Activated T-cell treated with anti-CD3 and anti-CD28 coated beads, Interleukin-2, amount 50 U/mL, for 24 hours (primary cell): ENCODE results near the gene HM13.
"Not testable (repeated sequence)": the region's sequence is repeated elsewhere in the genome, so short reads cannot be mapped to it uniquely, and the experiment has no call there.

Experiments
- DNase-seq: peaks from one replicate; pipeline ENCODE4 v3.0.0-alpha.2; 2020
- H3K27ac Mint-ChIP-seq: 2 replicates; pipeline ENCODE4 v1.8.0; 2020; ENCODE audit warnings: mild to moderate bottlenecking, mixed read lengths
- H3K27me3 Mint-ChIP-seq: 2 replicates; pipeline ENCODE4 v1.8.0; 2020; ENCODE audit warnings: mixed read lengths
- H3K36me3 Mint-ChIP-seq: 2 replicates; pipeline ENCODE4 v1.8.0; 2020; ENCODE audit warnings: low read depth, mixed read lengths
- H3K4me1 Mint-ChIP-seq: 2 replicates; pipeline ENCODE4 v1.8.0; 2020; ENCODE audit warnings: low read depth, mixed read lengths
- H3K4me3 Mint-ChIP-seq: 2 replicates; pipeline ENCODE4 v1.8.0; 2020; ENCODE audit warnings: mild to moderate bottlenecking, moderate library complexity, mixed read lengths
- H3K9me3 Mint-ChIP-seq: 2 replicates; pipeline ENCODE4 v1.8.0; 2020; ENCODE audit warnings: mixed read lengths

The HM13 gene

DNA sequence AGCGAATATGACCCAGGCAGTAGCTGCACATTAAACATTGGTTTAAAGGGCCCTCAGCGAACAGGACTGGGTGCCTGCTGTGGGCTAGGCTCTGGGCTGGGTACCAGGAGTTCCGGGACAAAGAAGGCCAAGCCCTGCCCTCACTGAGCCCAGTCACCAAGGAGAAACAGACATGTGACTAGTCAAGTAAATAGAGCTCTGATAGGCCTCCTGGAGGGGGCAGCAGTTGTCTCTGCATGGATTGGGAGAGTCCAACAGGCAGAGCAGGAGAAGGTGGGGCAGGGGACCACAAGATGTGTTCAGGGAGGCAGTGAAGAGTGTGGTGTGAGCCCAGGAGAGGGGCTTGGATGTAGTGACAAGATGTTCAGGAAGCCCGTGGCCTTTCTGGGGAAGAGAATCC, 3.1 kb downstream of the HM13 start:
- H3K4me3 Mint-ChIP-seq: no peak overlapping the region
- H3K27ac Mint-ChIP-seq: no peak overlapping the region
- DNase-seq: no peak
- H3K9me3 Mint-ChIP-seq: no peaks in the 10 kb centered on the region
- H3K4me1 Mint-ChIP-seq: peaks cover 36% of the 10 kb centered on the region
- H3K36me3 Mint-ChIP-seq: peaks cover 35% of the 10 kb centered on the region
- no peaks in the 10 kb centered on the region for H3K27me3 Mint-ChIP-seq

GRCh38 chr20:31521267-31521666, 7.0 kb downstream of the HM13 start:
- not testable (repeated sequence) for H3K9me3 Mint-ChIP-seq, H3K4me3 Mint-ChIP-seq, DNase-seq, H3K27me3 Mint-ChIP-seq
- peaks cover 66% of the 10 kb centered on the region for H3K36me3 Mint-ChIP-seq
- peaks cover 52% of the 10 kb centered on the region for H3K4me1 Mint-ChIP-seq
- peak overlapping the region; percentile 64 for H3K27ac Mint-ChIP-seq

GRCh38 chr20:31522731-31523130, 8.5 kb downstream of the HM13 start:
- DNase-seq: no peak
- H3K4me3 Mint-ChIP-seq: no peak overlapping the region
- peak overlapping the region; percentile 72 for H3K27ac Mint-ChIP-seq
- no peaks in the 10 kb centered on the region for H3K9me3 Mint-ChIP-seq
- H3K27me3 Mint-ChIP-seq: no peaks in the 10 kb centered on the region
- peaks cover 57% of the 10 kb centered on the region for H3K4me1 Mint-ChIP-seq
- H3K36me3 Mint-ChIP-seq: peaks cover 81% of the 10 kb centered on the region

DNA sequence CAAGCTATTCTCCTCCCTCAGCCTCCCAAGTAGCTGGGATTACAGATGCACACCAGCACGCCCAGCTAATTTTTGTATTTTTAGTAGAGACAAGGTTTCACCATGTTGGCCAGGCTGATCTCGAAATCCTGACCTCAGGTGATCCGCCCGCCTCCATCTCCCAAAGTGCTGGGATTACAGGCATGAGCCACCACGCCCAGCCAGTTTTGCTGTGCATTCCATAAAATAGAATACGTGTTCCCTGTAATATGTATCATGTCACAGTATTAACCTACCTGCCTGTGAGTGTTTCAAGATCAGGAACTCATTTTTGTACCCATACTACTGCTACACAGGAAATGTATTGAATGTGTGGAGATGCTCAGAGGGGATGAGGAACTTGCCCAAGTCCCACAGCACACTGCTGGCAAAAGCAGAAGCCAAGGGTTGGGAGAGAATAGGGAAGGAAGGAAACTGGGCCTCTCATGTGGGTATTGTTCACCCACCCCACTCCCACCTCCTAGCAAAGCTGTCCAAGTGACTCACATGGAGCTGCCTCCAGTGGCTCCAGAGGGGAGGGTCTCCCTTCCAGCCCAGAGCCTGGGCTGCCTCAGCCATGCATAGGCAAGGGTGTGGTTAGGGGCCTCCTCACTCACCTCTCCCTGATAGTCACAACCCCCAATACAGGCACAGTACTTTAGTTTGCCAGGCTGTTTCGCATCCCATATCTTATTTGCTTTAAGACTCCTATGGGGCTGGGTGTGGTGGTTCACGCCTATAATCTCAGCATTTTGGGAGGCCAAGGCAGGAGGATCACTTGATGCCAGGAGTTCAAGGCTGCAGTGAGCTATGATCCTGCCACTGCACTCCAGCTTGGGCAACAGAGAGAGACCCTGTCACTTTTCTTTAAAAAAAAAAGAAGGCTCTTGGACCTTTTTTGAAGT, 9.4 kb downstream of the HM13 start:
- peak overlapping the region; percentile 64 for H3K27ac Mint-ChIP-seq
- peaks cover 90% of the 10 kb centered on the region for H3K36me3 Mint-ChIP-seq
- H3K9me3 Mint-ChIP-seq: no peaks in the 10 kb centered on the region
- H3K27me3 Mint-ChIP-seq: no peaks in the 10 kb centered on the region
- H3K4me1 Mint-ChIP-seq: peaks cover 57% of the 10 kb centered on the region
- no peak for DNase-seq
- H3K4me3 Mint-ChIP-seq: no peak overlapping the region

GRCh38 chr20:31527266-31527665, 13.0 kb downstream of the HM13 start:
- no peak for DNase-seq
- Mint-ChIP-seq H3K4me1 (peaks cover 27% of the 10 kb centered on the region), H3K27me3 (no peaks in the 10 kb centered on the region), H3K36me3 (peaks cover 91% of the 10 kb centered on the region), H3K9me3 (no peaks in the 10 kb centered on the region), H3K4me3 (no peak overlapping the region), H3K27ac (no peak overlapping the region)

DNA sequence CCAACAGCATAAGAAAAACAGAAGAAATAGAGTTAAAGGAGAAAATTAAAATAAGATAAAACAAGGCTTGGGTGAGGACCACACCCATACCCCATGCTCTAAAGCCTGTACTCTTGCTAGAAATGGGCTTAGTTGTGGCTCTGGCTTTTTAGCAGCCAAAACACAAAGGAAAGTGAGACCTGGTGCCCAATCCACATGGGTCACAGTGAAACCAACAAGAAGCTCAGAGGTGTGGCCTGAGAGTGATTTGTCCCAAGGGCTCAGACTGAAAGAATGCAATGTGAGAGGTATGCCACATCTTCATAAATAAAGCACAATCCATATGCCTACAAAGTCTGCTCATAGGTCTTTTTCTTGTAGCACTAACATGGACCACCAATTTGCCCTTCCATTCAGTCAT, 21.1 kb downstream of the HM13 start:
- peaks cover 99% of the 10 kb centered on the region for H3K36me3 Mint-ChIP-seq
- no peaks in the 10 kb centered on the region for H3K9me3 Mint-ChIP-seq
- no peaks in the 10 kb centered on the region for H3K27me3 Mint-ChIP-seq
- peaks cover 27% of the 10 kb centered on the region for H3K4me1 Mint-ChIP-seq
- H3K27ac Mint-ChIP-seq: peak overlapping the region; percentile 33
- H3K4me3 Mint-ChIP-seq: no peak overlapping the region
- no peak for DNase-seq

DNA sequence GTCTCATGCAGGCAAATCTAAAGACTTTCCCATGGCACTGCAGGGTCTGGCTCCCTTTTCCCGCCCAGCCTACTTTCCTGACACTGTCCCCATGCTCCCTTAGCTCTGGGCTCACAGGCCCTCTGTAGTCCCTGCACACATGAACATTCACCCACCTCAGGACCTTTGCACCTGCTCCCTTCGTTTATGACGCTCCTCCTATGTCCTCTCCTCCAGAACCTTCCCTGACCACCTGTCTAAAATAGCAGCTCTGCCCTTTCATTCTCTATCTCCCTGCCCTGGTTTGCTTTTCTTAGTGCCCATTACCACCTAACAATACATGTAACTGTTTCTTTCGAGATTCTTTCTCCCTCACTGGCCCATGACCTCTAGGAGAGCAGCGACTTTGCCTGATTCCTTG, 22.3 kb downstream of the HM13 start:
- H3K27me3 Mint-ChIP-seq: no peaks in the 10 kb centered on the region
- peaks cover 98% of the 10 kb centered on the region for H3K36me3 Mint-ChIP-seq
- no peak for DNase-seq
- peaks cover 31% of the 10 kb centered on the region for H3K4me1 Mint-ChIP-seq
- peak overlapping the region; percentile 35 for H3K27ac Mint-ChIP-seq
- H3K9me3 Mint-ChIP-seq: no peaks in the 10 kb centered on the region
- H3K4me3 Mint-ChIP-seq: no peak overlapping the region

DNA sequence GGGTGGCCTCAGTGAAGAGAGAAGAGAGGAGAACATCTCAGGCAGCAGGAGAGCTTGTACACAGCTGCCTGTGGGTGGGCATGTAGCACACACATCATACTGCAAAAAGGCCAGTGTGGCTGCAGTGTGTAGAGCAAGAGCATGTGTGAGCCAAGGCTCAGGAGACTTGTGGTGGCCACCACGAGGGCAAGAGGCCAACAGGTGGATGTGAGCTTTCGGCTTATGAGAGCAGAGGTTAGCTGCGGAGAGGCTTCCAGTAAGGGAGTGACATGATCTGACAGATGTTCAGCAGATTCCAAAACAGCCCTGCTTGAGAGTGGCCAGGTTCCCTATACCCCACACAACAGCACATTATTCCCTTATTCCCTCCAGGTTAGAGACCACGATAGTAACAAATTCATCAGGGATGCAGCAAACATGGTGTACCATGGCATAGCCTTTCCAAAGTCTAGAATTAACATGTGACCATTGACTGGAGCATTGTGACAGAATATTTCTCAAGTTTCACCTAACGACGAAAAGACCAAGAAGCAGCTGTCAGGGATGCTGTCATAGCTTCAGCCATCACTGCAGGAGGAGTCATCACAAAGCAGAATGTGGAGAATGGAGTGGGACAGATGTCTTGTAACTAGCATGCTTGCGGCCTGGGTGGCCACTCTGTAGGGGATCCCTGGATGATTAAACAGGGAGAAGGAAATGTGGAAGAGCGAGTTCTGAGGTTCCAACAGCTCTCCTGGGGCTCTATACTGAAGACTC, 23.1 kb downstream of the HM13 start:
- Mint-ChIP-seq H3K36me3 (peaks cover 98% of the 10 kb centered on the region), H3K4me3 (no peak overlapping the region), H3K27me3 (no peaks in the 10 kb centered on the region), H3K4me1 (peaks cover 38% of the 10 kb centered on the region), H3K27ac (peak overlapping the region; percentile 35), H3K9me3 (no peaks in the 10 kb centered on the region)
- no peak for DNase-seq

- H3K4me1 Mint-ChIP-seq: peaks cover 44% of the 10 kb centered on the region
- no peaks in the 10 kb centered on the region for H3K27me3 Mint-ChIP-seq
- no peak for DNase-seq
- H3K27ac Mint-ChIP-seq: peak overlapping the region; percentile 35
- H3K4me3 Mint-ChIP-seq: no peak overlapping the region
- peaks cover 98% of the 10 kb centered on the region for H3K36me3 Mint-ChIP-seq
- H3K9me3 Mint-ChIP-seq: no peaks in the 10 kb centered on the region
These were observed 23.6 kb downstream of the HM13 start for GRCh38 chr20:31537890-31538289.

GRCh38 chr20:31538326-31538725, 24.1 kb downstream of the HM13 start:
- H3K27me3 Mint-ChIP-seq: no peaks in the 10 kb centered on the region
- peaks cover 46% of the 10 kb centered on the region for H3K4me1 Mint-ChIP-seq
- no peak overlapping the region for H3K4me3 Mint-ChIP-seq
- H3K27ac Mint-ChIP-seq: peak overlapping the region; percentile 35
- peaks cover 97% of the 10 kb centered on the region for H3K36me3 Mint-ChIP-seq
- no peaks in the 10 kb centered on the region for H3K9me3 Mint-ChIP-seq
- no peak for DNase-seq

GRCh38 chr20:31539636-31540035, 25.4 kb downstream of the HM13 start:
- peaks cover 95% of the 10 kb centered on the region for H3K36me3 Mint-ChIP-seq
- not testable (repeated sequence) for H3K4me3 Mint-ChIP-seq, H3K9me3 Mint-ChIP-seq, DNase-seq, H3K27me3 Mint-ChIP-seq
- H3K4me1 Mint-ChIP-seq: peaks cover 51% of the 10 kb centered on the region
- peak overlapping the region; percentile 22 for H3K27ac Mint-ChIP-seq

DNA sequence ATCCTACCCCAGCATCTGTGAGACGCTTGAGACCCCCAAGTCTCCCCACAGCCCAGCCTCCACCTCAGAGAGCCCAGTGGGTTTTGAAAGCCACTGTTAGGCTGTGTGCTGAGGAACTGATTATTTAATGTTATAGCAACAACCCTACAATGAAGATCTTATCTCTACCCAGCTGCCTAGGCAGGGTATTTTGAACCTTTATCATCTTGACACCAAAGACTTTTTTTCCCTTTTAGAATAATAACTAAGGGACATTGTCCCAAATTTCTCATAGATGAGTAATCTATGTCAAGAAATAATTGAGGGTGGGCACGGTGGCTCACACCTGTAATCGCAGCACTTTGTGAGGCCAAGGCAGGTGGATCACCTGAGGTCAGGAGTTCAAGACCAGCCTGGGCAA, 26.2 kb downstream of the HM13 start:
- Mint-ChIP-seq H3K27me3 (no peaks in the 10 kb centered on the region), H3K9me3 (no peaks in the 10 kb centered on the region), H3K4me1 (peaks cover 53% of the 10 kb centered on the region), H3K36me3 (peaks cover 96% of the 10 kb centered on the region), H3K4me3 (no peak overlapping the region), H3K27ac (no peak overlapping the region)
- no peak for DNase-seq

DNA sequence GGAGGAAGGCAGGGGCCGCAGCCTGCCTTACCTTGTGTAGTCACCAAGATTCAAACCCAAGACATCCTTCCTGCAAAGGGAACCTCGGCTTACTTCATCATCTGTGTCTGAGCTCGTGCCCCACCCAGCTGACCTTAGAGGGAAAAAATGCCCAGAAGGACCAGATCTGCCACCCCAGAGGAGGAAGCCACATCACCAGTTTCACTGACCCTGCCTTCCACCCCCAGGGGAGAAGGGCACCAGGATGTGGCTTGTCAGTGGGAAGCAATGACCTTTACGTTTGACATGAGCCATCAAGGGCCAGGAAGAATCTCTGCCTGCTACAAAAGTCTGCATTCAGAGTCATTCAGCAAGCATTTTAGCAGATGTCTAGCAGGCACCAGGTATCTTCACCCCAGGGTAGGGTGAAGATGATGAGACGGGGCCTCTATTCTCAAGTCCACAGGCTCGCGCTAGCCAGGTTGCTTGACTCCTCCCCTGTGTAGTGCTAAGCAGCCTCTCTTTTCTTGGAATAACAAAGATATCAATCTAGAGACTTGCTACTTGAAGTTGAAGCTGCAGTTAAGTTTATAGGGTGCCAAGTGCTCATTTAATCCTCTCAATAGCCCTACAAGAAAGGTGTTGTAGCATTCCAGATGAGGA, 28.1 kb downstream of the HM13 start:
- H3K4me3 Mint-ChIP-seq: no peak overlapping the region
- no peaks in the 10 kb centered on the region for H3K27me3 Mint-ChIP-seq
- peak overlapping the region; percentile 90 for H3K27ac Mint-ChIP-seq
- no peak for DNase-seq
- no peaks in the 10 kb centered on the region for H3K9me3 Mint-ChIP-seq
- H3K4me1 Mint-ChIP-seq: peaks cover 45% of the 10 kb centered on the region
- H3K36me3 Mint-ChIP-seq: peaks cover 92% of the 10 kb centered on the region

- peaks cover 92% of the 10 kb centered on the region for H3K36me3 Mint-ChIP-seq
- H3K9me3 Mint-ChIP-seq: no peaks in the 10 kb centered on the region
- peak overlapping the region; percentile 90 for H3K27ac Mint-ChIP-seq
- H3K4me3 Mint-ChIP-seq: no peak overlapping the region
- no peak for DNase-seq
- no peaks in the 10 kb centered on the region for H3K27me3 Mint-ChIP-seq
- H3K4me1 Mint-ChIP-seq: peaks cover 40% of the 10 kb centered on the region
These were observed 28.7 kb downstream of the HM13 start for GRCh38 chr20:31542963-31543362.
